Body of pancreas (tissue), 4 donors: Measurements from ENCODE around the gene ITGB1BP2.

Source experiments
- POLR2A ChIP-seq, 3 donors: fragments of 450-650 bp; IDR thresholded peaks; one replicate each; pipeline ENCODE4 v1.6.1; 2016; ENCODE audit warnings: antibody characterized with exemption in 3 of 3, mild to moderate bottlenecking in 2 of 3
- TF ChIP-seq, protein P1 (sequence below), 7 experiments: fragments of 450-650 bp in 4 of 7; fragments of 200-600 bp in 3 of 7; sonication (generic) in 3 of 7; IDR thresholded peaks; one replicate each; pipeline ENCODE4 v1.5.1; 2016 to 2019; ENCODE audit warnings: antibody characterized with exemption in 7 of 7

DNA sequence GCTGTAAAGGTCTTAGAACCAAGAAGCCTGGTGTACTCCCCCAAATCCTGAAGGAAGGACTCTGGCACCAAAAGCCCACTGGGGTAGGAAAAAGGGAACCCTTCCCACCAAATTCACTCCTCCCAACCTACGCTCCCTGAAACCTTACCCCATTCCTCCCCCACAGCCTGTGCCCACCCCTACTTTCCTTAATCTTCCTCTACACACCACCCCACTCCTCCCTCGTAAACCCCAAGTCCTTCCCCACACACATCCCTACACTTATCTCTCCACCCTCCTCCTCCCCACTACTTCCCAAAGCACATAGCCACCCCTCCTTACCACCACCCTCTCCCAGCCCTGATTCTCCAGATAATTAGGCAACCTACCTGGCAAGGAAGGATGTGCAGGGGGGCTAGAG is 49.3 kb upstream of the ITGB1BP2 start:
- TF ChIP-seq, protein P1, sequence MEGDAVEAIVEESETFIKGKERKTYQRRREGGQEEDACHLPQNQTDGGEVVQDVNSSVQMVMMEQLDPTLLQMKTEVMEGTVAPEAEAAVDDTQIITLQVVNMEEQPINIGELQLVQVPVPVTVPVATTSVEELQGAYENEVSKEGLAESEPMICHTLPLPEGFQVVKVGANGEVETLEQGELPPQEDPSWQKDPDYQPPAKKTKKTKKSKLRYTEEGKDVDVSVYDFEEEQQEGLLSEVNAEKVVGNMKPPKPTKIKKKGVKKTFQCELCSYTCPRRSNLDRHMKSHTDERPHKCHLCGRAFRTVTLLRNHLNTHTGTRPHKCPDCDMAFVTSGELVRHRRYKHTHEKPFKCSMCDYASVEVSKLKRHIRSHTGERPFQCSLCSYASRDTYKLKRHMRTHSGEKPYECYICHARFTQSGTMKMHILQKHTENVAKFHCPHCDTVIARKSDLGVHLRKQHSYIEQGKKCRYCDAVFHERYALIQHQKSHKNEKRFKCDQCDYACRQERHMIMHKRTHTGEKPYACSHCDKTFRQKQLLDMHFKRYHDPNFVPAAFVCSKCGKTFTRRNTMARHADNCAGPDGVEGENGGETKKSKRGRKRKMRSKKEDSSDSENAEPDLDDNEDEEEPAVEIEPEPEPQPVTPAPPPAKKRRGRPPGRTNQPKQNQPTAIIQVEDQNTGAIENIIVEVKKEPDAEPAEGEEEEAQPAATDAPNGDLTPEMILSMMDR (IDR thresholded peaks at IDR 0.05): no peak
- no peak for TF ChIP-seq POLR2A (IDR thresholded peaks at IDR 0.05)
